Kidney capillary endothelial cell (primary cell): ENCODE results near the gene OR5K2.

Experiments used
- DNase-seq: peaks from one replicate; pipeline ENCODE4 v3.0.0-alpha.2; 2018; ENCODE audit warnings: low spot score

Gene OR5K2

DNA sequence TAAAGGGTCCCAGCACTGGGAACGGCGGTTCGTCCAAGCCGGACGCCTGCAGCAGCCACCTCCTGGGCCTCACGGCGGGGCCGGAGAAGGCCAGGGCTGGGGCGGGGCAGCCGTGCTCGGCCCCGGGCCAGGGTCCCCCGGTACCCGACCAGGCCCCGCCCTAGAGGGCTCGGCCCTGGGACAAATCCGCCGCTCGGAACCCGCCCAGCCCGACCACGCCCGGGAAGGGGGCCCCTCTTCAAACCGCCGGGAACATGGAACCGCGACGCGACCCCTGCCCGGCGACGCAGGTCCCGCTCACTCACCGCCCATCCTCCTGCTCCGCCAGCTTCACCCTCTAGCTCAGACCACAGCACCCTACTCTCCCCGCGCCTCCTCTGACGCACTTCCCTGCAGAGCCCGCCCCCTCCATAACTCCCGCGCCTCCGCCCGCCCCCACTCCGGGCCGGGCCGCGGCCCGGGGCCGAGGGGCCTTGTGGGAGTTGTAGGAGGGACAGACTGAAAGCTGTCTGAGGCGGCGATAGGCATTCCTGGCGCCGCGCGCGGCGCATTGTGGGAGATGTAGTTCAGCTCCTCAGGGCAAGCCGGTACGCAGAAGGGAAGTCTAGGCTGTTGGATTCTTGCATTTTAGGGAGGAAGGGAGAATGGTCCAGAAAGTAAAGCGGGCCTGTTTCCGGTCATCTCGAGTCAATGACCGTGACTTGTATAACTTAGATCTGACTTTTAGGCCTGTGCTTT, 25.2 kb downstream of the OR5K2 start, which contains the start of gene CLDND1:
Gene CLDND1, minus strand, starts transcription at position 359 of the 738 bp plus-strand sequence. CDS start 1,478 bp downstream, outside the sequence.
- DNase-seq = peak; percentile 92

DNA sequence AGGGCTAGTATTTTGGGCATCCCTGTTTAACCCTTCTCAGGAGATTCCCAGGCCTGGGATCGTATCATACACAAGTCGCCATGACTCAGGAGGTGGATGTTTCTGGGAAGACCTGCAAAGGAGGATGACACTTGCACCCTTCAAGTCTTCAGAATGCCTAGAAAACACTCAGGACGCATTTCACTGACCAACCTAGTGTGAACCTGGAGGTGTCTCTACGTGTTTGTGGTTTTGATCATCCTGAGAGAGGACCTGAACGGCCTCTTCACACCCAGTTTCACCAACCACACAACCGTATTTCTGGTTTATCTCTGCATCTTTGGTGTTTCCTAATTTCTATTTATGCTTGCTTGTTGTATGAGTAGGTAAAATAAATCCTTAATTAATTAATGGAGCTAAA, 28.0 kb downstream of the OR5K2 start:
- no peak for DNase-seq

DNA sequence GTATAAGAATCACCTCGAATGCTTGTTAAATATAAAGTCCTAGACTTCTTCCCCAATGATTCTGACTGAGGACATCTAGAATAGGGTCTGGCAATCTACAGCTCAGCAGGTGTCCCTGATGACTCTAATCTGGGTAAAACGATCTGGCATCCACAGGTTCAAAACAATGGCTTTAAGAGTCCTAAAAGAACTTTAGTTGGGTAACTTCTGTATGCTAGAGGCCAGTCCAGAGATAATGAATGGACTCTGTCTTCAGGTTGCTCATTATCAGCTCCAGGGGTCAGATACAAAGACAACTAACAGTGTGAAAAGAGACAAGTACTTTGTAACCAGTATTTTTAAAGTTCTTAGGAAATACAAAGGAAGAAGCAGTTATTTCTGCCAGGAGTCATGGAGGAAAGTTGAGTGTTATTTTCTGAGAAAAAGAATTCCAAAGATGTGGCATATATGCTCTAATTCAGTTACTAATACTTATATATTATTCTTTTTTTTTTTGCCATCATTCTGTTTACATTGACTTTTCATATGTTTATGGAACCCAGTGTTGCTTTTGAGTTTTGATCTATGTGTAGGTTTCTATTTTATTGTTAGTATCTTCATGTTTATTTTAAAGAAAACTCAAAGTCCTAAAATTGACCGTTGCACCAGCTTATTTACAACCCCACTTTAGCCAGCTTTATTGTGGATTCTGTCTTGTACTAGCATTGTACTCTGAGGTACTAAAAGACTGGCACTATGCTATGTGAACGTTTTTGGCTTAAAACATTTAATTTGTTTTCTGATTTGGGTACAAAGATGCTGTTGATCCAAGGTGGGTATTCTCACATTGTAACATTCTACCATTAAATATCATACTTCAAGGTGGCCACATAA, 31.2 kb downstream of the OR5K2 start:
- no peak for DNase-seq

DNA sequence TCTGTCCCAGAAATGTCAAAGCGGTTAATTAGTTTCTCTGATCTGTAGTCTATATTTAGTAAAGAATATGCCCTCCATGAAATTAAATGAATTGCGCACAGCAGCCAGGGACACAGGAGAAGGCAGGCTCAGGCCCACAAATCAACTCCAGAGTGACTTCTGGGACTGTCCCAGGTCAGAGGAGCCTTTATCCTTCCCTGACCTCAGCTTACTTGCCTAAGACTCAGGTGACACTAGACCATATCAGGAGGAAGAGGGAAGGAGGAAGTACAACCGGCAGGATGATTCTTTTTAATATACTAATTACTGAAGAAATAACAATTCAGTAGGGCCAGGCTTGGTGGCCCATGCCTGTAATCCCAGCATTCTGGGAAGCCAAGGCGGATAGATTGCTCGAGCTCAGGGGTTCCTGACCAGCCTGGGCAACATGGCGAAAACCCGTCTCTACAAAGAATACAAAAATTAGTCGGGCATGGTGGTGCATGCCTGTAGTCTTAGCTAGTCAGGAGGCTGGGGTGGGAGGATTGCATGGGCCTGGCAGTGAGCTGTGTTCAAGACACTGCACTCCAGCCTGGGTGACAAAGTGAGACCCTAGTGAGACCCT, 32.5 kb downstream of the OR5K2 start:
- no peak for DNase-seq

DNA sequence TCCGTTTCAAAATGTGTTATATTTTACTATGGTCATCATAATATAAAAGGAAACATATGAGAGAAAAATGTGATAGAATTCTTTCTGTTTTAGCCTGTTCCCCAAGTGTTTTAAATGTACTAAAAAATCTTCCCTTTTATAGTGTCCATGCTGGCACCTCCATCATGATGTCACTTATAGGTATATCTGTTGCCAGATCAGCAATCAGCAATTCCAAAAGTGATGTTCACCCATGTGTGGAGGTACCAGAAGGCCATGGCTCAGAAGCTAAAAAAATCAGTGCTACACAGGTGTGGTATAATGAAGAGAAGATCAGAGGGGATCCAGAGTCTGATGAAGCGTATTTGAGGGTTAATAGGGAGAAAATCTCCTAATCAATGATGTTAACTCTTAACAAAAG, 33.2 kb downstream of the OR5K2 start:
- DNase-seq = no peak

DNA sequence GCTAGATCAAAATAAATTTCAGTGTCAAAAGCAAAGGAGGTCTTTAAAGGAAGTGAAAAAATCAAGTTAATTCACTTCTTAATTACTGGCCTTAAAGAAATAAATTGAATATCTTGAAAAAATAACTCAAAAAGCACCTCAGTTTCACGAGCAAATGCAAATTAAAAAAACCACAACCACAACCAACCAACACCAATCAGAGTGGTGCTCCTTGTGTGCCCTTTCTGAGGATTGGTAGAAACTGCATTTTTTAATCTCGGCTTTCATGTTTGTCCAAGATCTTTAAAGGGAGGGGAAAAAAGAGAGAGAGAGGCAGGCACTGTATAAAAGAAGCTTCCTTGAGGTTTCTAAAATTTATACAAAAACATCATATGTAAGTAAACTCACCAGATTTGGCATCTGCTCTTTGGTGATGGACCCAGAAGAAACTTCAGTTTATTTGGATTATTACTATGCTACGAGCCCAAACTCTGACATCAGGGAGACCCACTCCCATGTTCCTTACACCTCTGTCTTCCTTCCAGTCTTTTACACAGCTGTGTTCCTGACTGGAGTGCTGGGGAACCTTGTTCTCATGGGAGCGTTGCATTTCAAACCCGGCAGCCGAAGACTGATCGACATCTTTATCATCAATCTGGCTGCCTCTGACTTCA, 34.3 kb downstream of the OR5K2 start, which contains the start of gene GPR15:
Gene GPR15, plus strand, starts transcription at position 357 of the 653 bp plus-strand sequence. Its CDS starts 56 bp downstream, at position 413.
- no peak for DNase-seq

GRCh38 chr3:98532275-98532637, 34.8 kb downstream of the OR5K2 start:
- no peak for DNase-seq

DNA sequence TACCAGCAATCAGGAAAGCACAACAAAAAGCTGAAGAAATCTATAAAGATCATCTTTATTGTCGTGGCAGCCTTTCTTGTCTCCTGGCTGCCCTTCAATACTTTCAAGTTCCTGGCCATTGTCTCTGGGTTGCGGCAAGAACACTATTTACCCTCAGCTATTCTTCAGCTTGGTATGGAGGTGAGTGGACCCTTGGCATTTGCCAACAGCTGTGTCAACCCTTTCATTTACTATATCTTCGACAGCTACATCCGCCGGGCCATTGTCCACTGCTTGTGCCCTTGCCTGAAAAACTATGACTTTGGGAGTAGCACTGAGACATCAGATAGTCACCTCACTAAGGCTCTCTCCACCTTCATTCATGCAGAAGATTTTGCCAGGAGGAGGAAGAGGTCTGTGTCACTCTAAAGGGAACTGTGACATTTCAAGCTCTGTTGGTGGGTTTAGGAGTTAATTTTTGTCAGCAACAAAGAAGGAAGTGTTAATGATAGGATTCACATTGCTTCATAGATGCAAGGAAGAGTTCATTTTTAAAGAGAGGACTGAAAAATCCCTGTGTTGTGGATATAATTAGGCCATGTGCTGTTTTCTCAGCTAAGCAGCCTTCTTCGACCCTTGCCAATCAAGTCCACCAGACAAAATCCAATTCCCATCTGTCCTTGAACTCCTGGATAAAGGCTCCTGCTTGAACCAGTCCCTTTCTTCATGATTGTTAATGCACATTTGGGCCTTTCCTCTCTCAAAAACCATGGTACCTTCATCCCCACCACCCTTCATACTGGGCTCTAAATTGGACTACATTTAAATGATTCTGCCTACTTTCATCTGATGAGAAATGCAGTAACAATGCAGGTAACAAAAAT, 35.5 kb downstream of the OR5K2 start:
- no peak for DNase-seq

DNA sequence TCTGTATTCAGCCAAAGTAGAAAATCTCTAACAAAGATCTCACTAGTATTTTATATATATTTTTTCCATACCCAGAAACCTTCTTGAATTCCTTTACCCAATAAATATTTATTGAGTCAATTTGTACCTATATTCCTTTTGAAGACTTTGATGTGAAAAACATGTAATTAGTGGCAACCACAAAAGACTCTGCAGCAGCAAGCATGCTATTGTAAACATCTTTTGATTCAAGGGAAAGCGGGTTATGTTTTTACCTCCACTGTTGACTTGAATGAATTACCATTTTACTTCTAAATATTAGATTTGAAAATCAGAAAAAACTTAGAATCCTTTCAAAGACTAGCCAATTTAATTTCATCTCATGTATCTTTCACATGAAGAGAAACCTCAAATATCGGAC, 36.7 kb downstream of the OR5K2 start:
- DNase-seq = no peak

DNA sequence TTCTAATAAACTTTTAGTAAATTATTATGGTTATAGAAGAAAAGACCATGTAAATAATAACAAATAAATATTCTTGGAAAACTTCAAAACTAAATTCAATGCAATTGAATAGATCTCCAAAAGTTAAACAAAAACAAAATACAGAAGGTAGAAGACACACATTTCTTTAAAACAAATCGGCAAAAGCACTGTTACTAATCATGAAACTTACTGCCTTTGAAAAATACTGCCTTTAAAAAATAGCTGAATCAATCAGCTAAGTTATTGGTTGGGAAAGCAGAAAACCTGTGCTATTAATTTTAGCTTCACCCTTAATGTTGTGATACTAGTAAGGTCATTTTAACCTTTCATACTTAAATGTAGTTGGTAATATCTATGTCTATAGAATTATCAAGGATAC, 37.3 kb downstream of the OR5K2 start:
- no peak for DNase-seq

GRCh38 chr3:98536456-98537017, 39.1 kb downstream of the OR5K2 start:
- DNase-seq = no peak

GRCh38 chr3:98540346-98540745, 42.9 kb downstream of the OR5K2 start:
- no peak for DNase-seq

- no peak for DNase-seq
These were observed 44.2 kb downstream of the OR5K2 start for GRCh38 chr3:98541695-98542094.

DNA sequence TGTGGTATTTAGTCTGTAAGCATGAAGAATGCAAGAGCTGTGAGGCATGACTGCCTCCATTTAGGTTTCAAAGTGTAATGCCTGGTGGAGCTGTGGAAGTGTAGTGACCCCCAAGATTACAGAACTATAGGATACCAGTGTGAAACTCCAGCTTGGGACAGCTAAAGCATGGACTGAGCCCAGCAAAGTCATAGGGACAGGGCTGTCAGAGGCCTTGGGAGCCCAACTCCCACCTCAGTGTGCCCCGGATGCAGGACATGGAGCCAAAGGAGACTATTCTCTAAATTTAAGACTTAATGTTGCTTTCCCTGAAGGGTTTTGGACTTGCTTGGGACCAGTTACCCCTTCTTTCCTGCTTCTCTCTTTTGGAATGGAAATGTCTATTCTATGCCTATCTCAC, 45.1 kb downstream of the OR5K2 start:
- no peak for DNase-seq

- DNase-seq = no peak
These were observed 48.5 kb downstream of the OR5K2 start for GRCh38 chr3:98545940-98546339.
